Measurements from ENCODE around the gene FBXL13.
"Not testable (repeated sequence)": the region's sequence is repeated elsewhere in the genome, so short reads cannot be mapped to it uniquely, and the experiment has no call there.

FBXL13 gene

GRCh38 chr7:102942181-102942866 is 132.3 kb downstream of the FBXL13 start:
- no peak for DNase-seq

GRCh38 chr7:102938679-102939078 is 135.9 kb downstream of the FBXL13 start:
- DNase-seq, result no peak

GRCh38 chr7:102935450-102936115 is 139.0 kb downstream of the FBXL13 start:
- DNase-seq, result no peak

- DNase-seq, result no peak
Observed at GRCh38 chr7:102934701-102935100, 139.9 kb downstream of the FBXL13 start.

- DNase-seq, result no peak
Observed at GRCh38 chr7:102934239-102934638, 140.4 kb downstream of the FBXL13 start.

- peak in 19 of 56 donors; percentile 2 to 49 (median 14) for DNase-seq
Observed at GRCh38 chr7:102933763-102934162, 140.8 kb downstream of the FBXL13 start.

- no peak for DNase-seq
Observed at GRCh38 chr7:102931757-102932156, 142.8 kb downstream of the FBXL13 start.

- no peak for DNase-seq
Observed at GRCh38 chr7:102927312-102927933, 147.2 kb downstream of the FBXL13 start.

GRCh38 chr7:102926783-102927140 is 147.8 kb downstream of the FBXL13 start:
- no peak for DNase-seq

- DNase-seq, result no peak
Observed at GRCh38 chr7:102925976-102926782, 148.4 kb downstream of the FBXL13 start.

- DNase-seq, result no peak
Observed at GRCh38 chr7:102918845-102919244, 155.8 kb downstream of the FBXL13 start.

- no peak for DNase-seq
Observed at GRCh38 chr7:102917436-102918353, 156.9 kb downstream of the FBXL13 start.

- DNase-seq, result no peak
Observed at GRCh38 chr7:102916881-102917280, 157.7 kb downstream of the FBXL13 start.

GRCh38 chr7:102916426-102916825 is 158.2 kb downstream of the FBXL13 start:
- DNase-seq, result no peak

- DNase-seq, result no peak
Observed at GRCh38 chr7:102914585-102914984, 160.0 kb downstream of the FBXL13 start.

- DNase-seq, result no peak
Observed at GRCh38 chr7:102913826-102914225, 160.8 kb downstream of the FBXL13 start.

- no peak for DNase-seq
Observed at GRCh38 chr7:102912742-102913141, 161.9 kb downstream of the FBXL13 start, which contains the start of gene LRRC17. TSS of gene LRRC17 (plus strand) at chr7:102913000. CDS start at chr7:102933914, 20,914 bp downstream.

GRCh38 chr7:102908676-102909075 is 165.9 kb downstream of the FBXL13 start:
- no peak for DNase-seq

GRCh38 chr7:102903576-102903975 is 171.0 kb downstream of the FBXL13 start:
- not testable (repeated sequence) for DNase-seq

GRCh38 chr7:102902052-102902451 is 172.5 kb downstream of the FBXL13 start:
- DNase-seq, result not testable (repeated sequence)

- no peak for DNase-seq
Observed at GRCh38 chr7:102898532-102898859, 176.1 kb downstream of the FBXL13 start.
